Measurements from ENCODE around the gene SPRR2A. TPM values are rescaled to one million over a fixed set of nuclear protein-coding genes. Genes with fewer than 3 reads are reported as not detected.

Gene SPRR2A
- total RNA-seq, 1 experiment from 2014 or later: not detected

DNA sequence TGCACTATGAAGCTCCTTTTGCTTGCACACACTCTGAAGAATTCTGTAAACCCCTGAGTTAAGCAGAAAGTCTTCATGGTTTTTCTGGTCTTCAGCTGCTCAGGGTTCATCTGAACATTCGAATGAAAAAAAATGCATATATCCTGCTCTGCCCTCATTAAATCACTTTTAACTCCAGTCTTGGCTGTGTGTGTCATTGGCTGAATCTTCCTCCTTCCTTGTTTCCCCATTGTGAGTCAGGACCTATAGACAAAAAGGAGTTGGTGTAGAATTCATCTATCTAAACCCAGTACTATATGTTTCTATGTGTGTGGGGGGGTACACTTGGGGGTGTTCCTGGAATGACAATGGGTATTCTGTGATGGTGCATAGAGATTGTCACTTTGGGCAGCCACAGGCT is 32.9 kb downstream of the SPRR2A start:
- Mint-ChIP-seq H3K27ac (no peak overlapping the region), H3K4me1 (peaks cover 11 to 25% of the 10 kb centered on the region in 2 experiments), H3K9me3 (peaks cover 0 to 3% of the 10 kb centered on the region in 2 experiments; a peak in 3 of 5 replicates), H3K27me3 (ENCODE audit: low read depth) (no peaks in the 10 kb centered on the region), H3K4me3 (no peak overlapping the region), H3K36me3 (ENCODE audit: insufficient read depth in 1 of 3, low read depth in 3 of 3) (no peaks in the 10 kb centered on the region; a peak in 1 of 7 replicates)
- H3K9me3 ChIP-seq (ENCODE audit: control insufficient read depth, low read depth, low read length): no peaks in the 10 kb centered on the region
- peaks cover 3% of the 10 kb centered on the region; the same call in 1 of the 2 replicates for H3K4me1 ChIP-seq (ENCODE audit: insufficient read depth, low read length)
- no peak overlapping the region for H2AFZ ChIP-seq (ENCODE audit: low read length)
- H3K27me3 ChIP-seq (ENCODE audit: insufficient read depth, low read length): no peaks in the 10 kb centered on the region
- H4K91ac ChIP-seq (ENCODE audit: insufficient read length, low read depth, low read length): no peak overlapping the region
- no peak overlapping the region for H3K4me2 ChIP-seq (ENCODE audit: insufficient read depth, insufficient read length, low read length)
- H2BK12ac ChIP-seq (ENCODE audit: insufficient read length, low read depth, low read length): no peak overlapping the region
- no peak overlapping the region for H3K56ac ChIP-seq (ENCODE audit: insufficient read length, low read depth, low read length)
- H3K14ac ChIP-seq (ENCODE audit: insufficient read depth, low read length): no peak overlapping the region
- H3K79me1 ChIP-seq (ENCODE audit: insufficient read depth, low read depth, low read length, poor library complexity, severe bottlenecking): no peaks in the 10 kb centered on the region
- H3K79me2 ChIP-seq (ENCODE audit: insufficient read depth, low read length): no peaks in the 10 kb centered on the region
- H3K27ac ChIP-seq (ENCODE audit: insufficient read length, low read depth, low read length): no peak overlapping the region
- no peak overlapping the region for H4K8ac ChIP-seq (replicated peaks; ENCODE audit: insufficient read length, low read depth, low read length)
- no peak overlapping the region for H3T11ph ChIP-seq (ENCODE audit: low read length)
- no CpG with 5 or more reads among the region's 1 CpG for WGBS (ENCODE audit: extremely low coverage, insufficient read length, low lambda C conversion rate)
- no peak overlapping the region for H2BK5ac ChIP-seq (ENCODE audit: insufficient read length, low read length)
- no peak overlapping the region for H2BK120ac ChIP-seq (ENCODE audit: low read depth, low read length, poor library complexity, severe bottlenecking)
- H3K23ac ChIP-seq (ENCODE audit: insufficient read length, low read depth, low read length): no peak overlapping the region
- H2AK5ac ChIP-seq (ENCODE audit: insufficient read length, low read length): no peak overlapping the region
- no peak overlapping the region for H2BK20ac ChIP-seq (ENCODE audit: low read depth, low read length, poor library complexity, severe bottlenecking)
- TF ChIP-seq, protein P1, sequence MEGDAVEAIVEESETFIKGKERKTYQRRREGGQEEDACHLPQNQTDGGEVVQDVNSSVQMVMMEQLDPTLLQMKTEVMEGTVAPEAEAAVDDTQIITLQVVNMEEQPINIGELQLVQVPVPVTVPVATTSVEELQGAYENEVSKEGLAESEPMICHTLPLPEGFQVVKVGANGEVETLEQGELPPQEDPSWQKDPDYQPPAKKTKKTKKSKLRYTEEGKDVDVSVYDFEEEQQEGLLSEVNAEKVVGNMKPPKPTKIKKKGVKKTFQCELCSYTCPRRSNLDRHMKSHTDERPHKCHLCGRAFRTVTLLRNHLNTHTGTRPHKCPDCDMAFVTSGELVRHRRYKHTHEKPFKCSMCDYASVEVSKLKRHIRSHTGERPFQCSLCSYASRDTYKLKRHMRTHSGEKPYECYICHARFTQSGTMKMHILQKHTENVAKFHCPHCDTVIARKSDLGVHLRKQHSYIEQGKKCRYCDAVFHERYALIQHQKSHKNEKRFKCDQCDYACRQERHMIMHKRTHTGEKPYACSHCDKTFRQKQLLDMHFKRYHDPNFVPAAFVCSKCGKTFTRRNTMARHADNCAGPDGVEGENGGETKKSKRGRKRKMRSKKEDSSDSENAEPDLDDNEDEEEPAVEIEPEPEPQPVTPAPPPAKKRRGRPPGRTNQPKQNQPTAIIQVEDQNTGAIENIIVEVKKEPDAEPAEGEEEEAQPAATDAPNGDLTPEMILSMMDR (conservative IDR thresholded peaks at IDR 0.05): no peak
- H2BK15ac ChIP-seq (ENCODE audit: low read depth, low read length): no peak overlapping the region
- no peak overlapping the region for H3K9ac ChIP-seq (ENCODE audit: extremely low read depth, insufficient read length, low read length)
- H4K5ac ChIP-seq (ENCODE audit: insufficient read length, low read depth, low read length): no peak overlapping the region
- DNase-seq: no peak
- no peak overlapping the region for H3K18ac ChIP-seq (ENCODE audit: insufficient read length, low read depth, low read length)
- no peaks in the 10 kb centered on the region for H3K23me2 ChIP-seq (ENCODE audit: insufficient read length, low read depth, low read length, poor library complexity, severe bottlenecking)
- no peak overlapping the region for H3K4ac ChIP-seq (ENCODE audit: low read depth, low read length)
- H4K20me1 ChIP-seq (ENCODE audit: control insufficient read depth, insufficient read depth, insufficient read length): no peaks in the 10 kb centered on the region
